ENCODE data around the gene RPL13. TPM values are rescaled to one million over a fixed set of nuclear protein-coding genes. Genes with fewer than 3 reads are reported as not detected.

Gene RPL13
- total and polyA plus RNA-seq, 4 donors: 699 to 2,663 (median 1,571) TPM

GRCh38 chr16:89565256-89565505, 4.7 kb downstream of the RPL13 start (continued):
- TF ChIP-seq, protein P1, sequence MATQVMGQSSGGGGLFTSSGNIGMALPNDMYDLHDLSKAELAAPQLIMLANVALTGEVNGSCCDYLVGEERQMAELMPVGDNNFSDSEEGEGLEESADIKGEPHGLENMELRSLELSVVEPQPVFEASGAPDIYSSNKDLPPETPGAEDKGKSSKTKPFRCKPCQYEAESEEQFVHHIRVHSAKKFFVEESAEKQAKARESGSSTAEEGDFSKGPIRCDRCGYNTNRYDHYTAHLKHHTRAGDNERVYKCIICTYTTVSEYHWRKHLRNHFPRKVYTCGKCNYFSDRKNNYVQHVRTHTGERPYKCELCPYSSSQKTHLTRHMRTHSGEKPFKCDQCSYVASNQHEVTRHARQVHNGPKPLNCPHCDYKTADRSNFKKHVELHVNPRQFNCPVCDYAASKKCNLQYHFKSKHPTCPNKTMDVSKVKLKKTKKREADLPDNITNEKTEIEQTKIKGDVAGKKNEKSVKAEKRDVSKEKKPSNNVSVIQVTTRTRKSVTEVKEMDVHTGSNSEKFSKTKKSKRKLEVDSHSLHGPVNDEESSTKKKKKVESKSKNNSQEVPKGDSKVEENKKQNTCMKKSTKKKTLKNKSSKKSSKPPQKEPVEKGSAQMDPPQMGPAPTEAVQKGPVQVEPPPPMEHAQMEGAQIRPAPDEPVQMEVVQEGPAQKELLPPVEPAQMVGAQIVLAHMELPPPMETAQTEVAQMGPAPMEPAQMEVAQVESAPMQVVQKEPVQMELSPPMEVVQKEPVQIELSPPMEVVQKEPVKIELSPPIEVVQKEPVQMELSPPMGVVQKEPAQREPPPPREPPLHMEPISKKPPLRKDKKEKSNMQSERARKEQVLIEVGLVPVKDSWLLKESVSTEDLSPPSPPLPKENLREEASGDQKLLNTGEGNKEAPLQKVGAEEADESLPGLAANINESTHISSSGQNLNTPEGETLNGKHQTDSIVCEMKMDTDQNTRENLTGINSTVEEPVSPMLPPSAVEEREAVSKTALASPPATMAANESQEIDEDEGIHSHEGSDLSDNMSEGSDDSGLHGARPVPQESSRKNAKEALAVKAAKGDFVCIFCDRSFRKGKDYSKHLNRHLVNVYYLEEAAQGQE (IDR thresholded peaks at IDR 0.05): no peak
- TF ChIP-seq, protein P2, sequence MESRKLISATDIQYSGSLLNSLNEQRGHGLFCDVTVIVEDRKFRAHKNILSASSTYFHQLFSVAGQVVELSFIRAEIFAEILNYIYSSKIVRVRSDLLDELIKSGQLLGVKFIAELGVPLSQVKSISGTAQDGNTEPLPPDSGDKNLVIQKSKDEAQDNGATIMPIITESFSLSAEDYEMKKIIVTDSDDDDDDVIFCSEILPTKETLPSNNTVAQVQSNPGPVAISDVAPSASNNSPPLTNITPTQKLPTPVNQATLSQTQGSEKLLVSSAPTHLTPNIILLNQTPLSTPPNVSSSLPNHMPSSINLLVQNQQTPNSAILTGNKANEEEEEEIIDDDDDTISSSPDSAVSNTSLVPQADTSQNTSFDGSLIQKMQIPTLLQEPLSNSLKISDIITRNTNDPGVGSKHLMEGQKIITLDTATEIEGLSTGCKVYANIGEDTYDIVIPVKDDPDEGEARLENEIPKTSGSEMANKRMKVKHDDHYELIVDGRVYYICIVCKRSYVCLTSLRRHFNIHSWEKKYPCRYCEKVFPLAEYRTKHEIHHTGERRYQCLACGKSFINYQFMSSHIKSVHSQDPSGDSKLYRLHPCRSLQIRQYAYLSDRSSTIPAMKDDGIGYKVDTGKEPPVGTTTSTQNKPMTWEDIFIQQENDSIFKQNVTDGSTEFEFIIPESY (IDR thresholded peaks at IDR 0.05): no peak
- no peak for TF ChIP-seq EGR1 (IDR thresholded peaks at IDR 0.05; ENCODE audit: low read depth in 2 of 2)
- no peak for TF ChIP-seq FOXA2 (IDR thresholded peaks at IDR 0.05)

DNA sequence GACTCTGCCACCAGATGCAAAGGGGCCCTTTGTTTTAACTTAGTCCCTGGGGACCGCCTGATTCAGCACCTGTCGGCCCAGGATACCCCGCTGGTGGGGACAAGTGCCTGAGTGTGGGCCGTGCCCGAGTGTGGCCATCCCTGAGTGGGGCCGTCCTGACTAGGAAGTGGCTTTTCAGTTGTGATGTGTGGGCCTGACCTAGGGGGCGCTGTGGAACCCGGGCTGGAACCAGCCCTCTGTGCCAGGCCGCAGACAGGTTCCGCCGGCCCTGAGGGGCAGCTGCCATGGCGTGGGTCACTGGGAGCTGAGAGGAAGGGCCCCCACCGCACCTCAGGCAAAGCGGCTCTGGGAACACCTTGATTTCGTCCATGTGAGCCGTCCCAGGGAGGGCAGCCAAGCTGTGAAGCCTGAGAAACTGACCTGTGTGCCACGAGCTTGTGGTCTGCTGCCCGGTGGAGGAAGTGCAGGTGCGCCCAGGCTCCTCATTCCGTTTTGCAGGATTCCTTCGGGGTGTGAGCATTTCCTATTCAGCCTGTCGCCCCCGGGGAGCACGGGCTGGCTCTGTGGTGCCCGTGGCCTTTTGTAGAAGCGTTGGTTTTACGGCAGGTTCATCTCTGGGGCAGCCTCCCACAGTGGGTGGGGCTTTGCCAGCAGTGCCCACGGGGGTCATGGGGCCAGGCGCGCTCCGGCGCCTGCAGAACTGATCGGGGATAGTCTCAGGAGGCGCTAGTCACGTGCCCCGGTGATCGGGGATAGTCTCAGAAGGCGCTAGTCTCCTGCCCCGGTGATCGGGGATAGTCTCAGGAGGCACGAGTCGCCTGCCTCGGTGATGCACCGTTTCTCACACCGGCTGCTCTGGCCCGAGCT, 5.3 kb downstream of the RPL13 start:
- no peak overlapping the region for H3K9ac ChIP-seq (ENCODE audit: low read depth in 1 of 2, low read length in 2 of 2)
- peaks cover 6 to 45% (median 28%) of the 10 kb centered on the region in 4 donors for H3K4me1 ChIP-seq (ENCODE audit: control insufficient read depth in 4 of 4, insufficient read depth in 4 of 4, low read length in 3 of 4)
- peaks cover 7 to 26% (median 23%) of the 10 kb centered on the region in 4 donors for H3K36me3 ChIP-seq (ENCODE audit: control insufficient read depth in 4 of 4, insufficient read depth in 3 of 4, low read depth in 1 of 4, low read length in 3 of 4)
- no peak overlapping the region for H3K4me3 ChIP-seq (ENCODE audit: low read depth in 1 of 3, low read length in 3 of 3)
- H3K27ac ChIP-seq (ENCODE audit: low read depth in 1 of 2, low read length in 2 of 2): peak overlapping the region; percentile 31 to 36
- peak; percentile 62 for DNase-seq (ENCODE audit: low spot score)
- 6% methylated on average over 46 of the region's 46 CpGs for WGBS
- TF ChIP-seq YY1 (IDR thresholded peaks at IDR 0.05) (no peak), RAD21 (IDR thresholded peaks at IDR 0.05) (peak in 1 of 2 donors; percentile 58), HNF4A (conservative IDR thresholded peaks at IDR 0.05) (no peak), TAF1 (conservative IDR thresholded peaks at IDR 0.05) (no peak), EGR1 (IDR thresholded peaks at IDR 0.05; ENCODE audit: low read depth in 2 of 2) (no peak), RXRA (IDR thresholded peaks at IDR 0.05) (peak in 1 of 2 donors; percentile 15), GABPA (IDR thresholded peaks at IDR 0.05 in 1 of 2, conservative IDR thresholded peaks at IDR 0.05 in 1 of 2) (no peak), NR2F2 (IDR thresholded peaks at IDR 0.05) (no peak), SP1 (IDR thresholded peaks at IDR 0.05) (no peak), FOXA2 (IDR thresholded peaks at IDR 0.05) (no peak)
- TF ChIP-seq, protein P2 (IDR thresholded peaks at IDR 0.05): no peak
- TF ChIP-seq, protein P3, sequence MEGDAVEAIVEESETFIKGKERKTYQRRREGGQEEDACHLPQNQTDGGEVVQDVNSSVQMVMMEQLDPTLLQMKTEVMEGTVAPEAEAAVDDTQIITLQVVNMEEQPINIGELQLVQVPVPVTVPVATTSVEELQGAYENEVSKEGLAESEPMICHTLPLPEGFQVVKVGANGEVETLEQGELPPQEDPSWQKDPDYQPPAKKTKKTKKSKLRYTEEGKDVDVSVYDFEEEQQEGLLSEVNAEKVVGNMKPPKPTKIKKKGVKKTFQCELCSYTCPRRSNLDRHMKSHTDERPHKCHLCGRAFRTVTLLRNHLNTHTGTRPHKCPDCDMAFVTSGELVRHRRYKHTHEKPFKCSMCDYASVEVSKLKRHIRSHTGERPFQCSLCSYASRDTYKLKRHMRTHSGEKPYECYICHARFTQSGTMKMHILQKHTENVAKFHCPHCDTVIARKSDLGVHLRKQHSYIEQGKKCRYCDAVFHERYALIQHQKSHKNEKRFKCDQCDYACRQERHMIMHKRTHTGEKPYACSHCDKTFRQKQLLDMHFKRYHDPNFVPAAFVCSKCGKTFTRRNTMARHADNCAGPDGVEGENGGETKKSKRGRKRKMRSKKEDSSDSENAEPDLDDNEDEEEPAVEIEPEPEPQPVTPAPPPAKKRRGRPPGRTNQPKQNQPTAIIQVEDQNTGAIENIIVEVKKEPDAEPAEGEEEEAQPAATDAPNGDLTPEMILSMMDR (IDR thresholded peaks at IDR 0.05; ENCODE audit: low read depth, low read length, missing input control): peak; percentile 33
- TF ChIP-seq, protein P1 (IDR thresholded peaks at IDR 0.05): peak; percentile 15
- TF ChIP-seq, protein P4, sequence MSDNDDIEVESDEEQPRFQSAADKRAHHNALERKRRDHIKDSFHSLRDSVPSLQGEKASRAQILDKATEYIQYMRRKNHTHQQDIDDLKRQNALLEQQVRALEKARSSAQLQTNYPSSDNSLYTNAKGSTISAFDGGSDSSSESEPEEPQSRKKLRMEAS (IDR thresholded peaks at IDR 0.05): no peak
- no peaks in the 10 kb centered on the region for H3K9me3 ChIP-seq (ENCODE audit: control insufficient read depth in 4 of 4, low read length in 3 of 4)
- H3K27me3 ChIP-seq (ENCODE audit: control insufficient read depth in 4 of 4, insufficient read depth in 4 of 4, low read length in 3 of 4): no peaks in the 10 kb centered on the region
